Thoracic aorta (tissue), 2 donors: ENCODE measurements around the gene FBXW7. TPM values are rescaled to one million over a fixed set of nuclear protein-coding genes. Genes with fewer than 3 reads are reported as not detected.

Source experiments
- ATAC-seq: fragments of 150-250 bp; one replicate; pipeline ENCODE4 v1.8.0; 2017; ENCODE audit warnings: low read depth; ENCODE audit not compliant: insufficient number of reproducible peaks, low FRiP score
- DNase-seq: peaks from one replicate; pipeline ENCODE4 v3.0.0-alpha.2; 2020; ENCODE audit warnings: low spot score
- H3K27ac ChIP-seq, 2 donors: fragments of 200-600 bp; sonication (generic); 1 replicate in 1 of 2; 2 replicates in 1 of 2; pipeline ENCODE4 v1.5.1; 2016; ENCODE audit warnings: mild to moderate bottlenecking in 2 of 2, moderate library complexity in 2 of 2
- H3K27me3 ChIP-seq: fragments of 200-600 bp; sonication (generic); replicated peaks from 2 replicates; pipeline ENCODE4 v1.6.0; 2016; ENCODE audit warnings: mild to moderate bottlenecking; ENCODE audit not compliant: insufficient read depth
- H3K36me3 ChIP-seq: fragments of 200-600 bp; sonication (generic); one replicate; pipeline ENCODE4 v1.5.1; 2016
- H3K4me1 ChIP-seq, 2 donors: fragments of 200-600 bp; sonication (generic); 1 replicate in 1 of 2; 2 replicates in 1 of 2; pipeline versions ENCODE4 v1.5.1 to v1.6.0; 2016; ENCODE audit warnings: low read depth in 2 of 2, mild to moderate bottlenecking in 1 of 2; ENCODE audit not compliant: control insufficient read depth in 1 of 2
- H3K4me3 ChIP-seq: fragments of 200-600 bp; sonication (generic); 2 replicates; pipeline ENCODE4 v1.5.1; 2016; ENCODE audit warnings: mild to moderate bottlenecking
- H3K9me3 ChIP-seq: fragments of 200-600 bp; sonication (generic); 2 replicates; pipeline ENCODE4 v1.5.1; 2016
- CTCF ChIP-seq: fragments of 200-600 bp; sonication (generic); IDR thresholded peaks from one replicate; pipeline ENCODE4 v1.5.1; 2019; ENCODE audit warnings: antibody characterized with exemption
- total RNA-seq, 2 donors: library from RNA; depleted of rRNA; stranded (reverse); fragments of >200 nt; gene quantifications; one replicate each; pipeline versions ENCODE4 v1.1.0 to v1.2.3, GENCODE V29; 2016

FBXW7 gene
- total RNA-seq, 2 donors from 2014 or later = 31.5 to 92.6 TPM

- H3K4me1 ChIP-seq = no peaks in the 10 kb centered on the region
- no peak overlapping the region for H3K27ac ChIP-seq
- no peaks in the 10 kb centered on the region for H3K9me3 ChIP-seq
- TF ChIP-seq CTCF = no peak
- H3K4me3 ChIP-seq = no peak overlapping the region
- ATAC-seq (no peak), DNase-seq (no peak)
- H3K27me3 ChIP-seq = no peaks in the 10 kb centered on the region
- H3K36me3 ChIP-seq = no peaks in the 10 kb centered on the region
Measured at GRCh38 chr4:152304220-152304619, 231.7 kb downstream of the FBXW7 start.

GRCh38 chr4:152301381-152301780 is 234.5 kb downstream of the FBXW7 start:
- Histone ChIP-seq H3K4me1 (peaks cover 0 to 4% of the 10 kb centered on the region in 2 donors), H3K4me3 (no peak overlapping the region), H3K9me3 (no peaks in the 10 kb centered on the region), H3K36me3 (no peaks in the 10 kb centered on the region), H3K27ac (no peak overlapping the region), H3K27me3 (no peaks in the 10 kb centered on the region)
- no peak for ATAC-seq
- TF ChIP-seq CTCF = no peak
- no peak for DNase-seq

- no peak for ATAC-seq
- Histone ChIP-seq H3K4me3 (no peak overlapping the region), H3K9me3 (no peaks in the 10 kb centered on the region), H3K27me3 (no peaks in the 10 kb centered on the region), H3K27ac (no peak overlapping the region), H3K4me1 (peaks cover 0 to 4% of the 10 kb centered on the region in 2 donors), H3K36me3 (no peaks in the 10 kb centered on the region)
- no peak for DNase-seq
- TF ChIP-seq CTCF = no peak
Measured at GRCh38 chr4:152299553-152299952, 236.3 kb downstream of the FBXW7 start.

GRCh38 chr4:152296386-152296785 is 239.5 kb downstream of the FBXW7 start:
- Histone ChIP-seq H3K4me1 (peaks cover 0 to 4% of the 10 kb centered on the region in 2 donors), H3K36me3 (no peaks in the 10 kb centered on the region), H3K27me3 (no peaks in the 10 kb centered on the region), H3K4me3 (no peak overlapping the region), H3K9me3 (no peaks in the 10 kb centered on the region), H3K27ac (no peak overlapping the region)
- ATAC-seq (no peak), DNase-seq (no peak)
- no peak for TF ChIP-seq CTCF

- no peak overlapping the region for H3K27ac ChIP-seq
- no peak for TF ChIP-seq CTCF
Measured at GRCh38 chr4:152294765-152295164, 241.1 kb downstream of the FBXW7 start.

More at GRCh38 chr4:152294765-152295164, 241.1 kb downstream of the FBXW7 start:
- H3K36me3 ChIP-seq = no peaks in the 10 kb centered on the region
- DNase-seq = no peak
- no peak overlapping the region for H3K4me3 ChIP-seq
- H3K9me3 ChIP-seq = no peaks in the 10 kb centered on the region
- peaks cover 0 to 10% of the 10 kb centered on the region in 2 donors for H3K4me1 ChIP-seq
- H3K27me3 ChIP-seq = no peaks in the 10 kb centered on the region
- ATAC-seq = no peak
